ENCODE results near the gene ZNRF3. TPM values are rescaled to one million over a fixed set of nuclear protein-coding genes. Genes with fewer than 3 reads are reported as not detected.

Gene ZNRF3
- total RNA-seq, 1 donor from 2014 or later = 0.69 TPM

- Mint-ChIP-seq H3K9me3 (peaks cover 2% of the 10 kb centered on the region), H3K27me3 (peaks cover 14% of the 10 kb centered on the region), H3K27ac (no peak overlapping the region), H3K4me3 (no peak overlapping the region), H3K4me1 (peaks cover 13% of the 10 kb centered on the region), H3K36me3 (ENCODE audit: low read depth) (no peaks in the 10 kb centered on the region)
- ATAC-seq (ENCODE audit: low read depth) (no peak), DNase-seq (no peak)
- intact Hi-C loops (cut with micrococcal nuclease) = no loop called here
- ChIA-PET CTCF (no interaction called here), POLR2A (no interaction called here)
- no peak for TF ChIP-seq CTCF (IDR thresholded peaks at IDR 0.05)
Observed at GRCh38 chr22:28951969-28952521, 68.7 kb downstream of the ZNRF3 start.

GRCh38 chr22:28952857-28953256 is 69.5 kb downstream of the ZNRF3 start:
- POLR2A ChIA-PET = no interaction called here
- no peak overlapping the region for H3K4me3 Mint-ChIP-seq
- CTCF ChIA-PET = no interaction called here
- DNase-seq (no peak), ATAC-seq (ENCODE audit: low read depth) (no peak)
- no peaks in the 10 kb centered on the region for H3K36me3 Mint-ChIP-seq (ENCODE audit: low read depth)
- H3K27ac Mint-ChIP-seq = no peak overlapping the region
- H3K9me3 Mint-ChIP-seq = no peaks in the 10 kb centered on the region
- TF ChIP-seq CTCF (IDR thresholded peaks at IDR 0.05) = no peak
- peaks cover 13% of the 10 kb centered on the region for H3K4me1 Mint-ChIP-seq
- intact Hi-C loops (cut with micrococcal nuclease) = no loop called here
- H3K27me3 Mint-ChIP-seq = peaks cover 17% of the 10 kb centered on the region

GRCh38 chr22:28953403-28953802 is 70.0 kb downstream of the ZNRF3 start:
- DNase-seq (no peak), ATAC-seq (ENCODE audit: low read depth) (no peak)
- intact Hi-C loops (cut with micrococcal nuclease) = no loop called here
- H3K4me3 Mint-ChIP-seq = no peak overlapping the region
- no peaks in the 10 kb centered on the region for H3K9me3 Mint-ChIP-seq
- peaks cover 20% of the 10 kb centered on the region for H3K27me3 Mint-ChIP-seq
- ChIA-PET CTCF (no interaction called here), POLR2A (no interaction called here)
- H3K36me3 Mint-ChIP-seq (ENCODE audit: low read depth) = no peaks in the 10 kb centered on the region
- TF ChIP-seq CTCF (IDR thresholded peaks at IDR 0.05) = no peak
- no peak overlapping the region for H3K27ac Mint-ChIP-seq
- H3K4me1 Mint-ChIP-seq = peaks cover 13% of the 10 kb centered on the region

GRCh38 chr22:28953976-28954880 is 70.9 kb downstream of the ZNRF3 start:
- intact Hi-C loops (cut with micrococcal nuclease) = no loop called here
- TF ChIP-seq CTCF (IDR thresholded peaks at IDR 0.05) = no peak
- Mint-ChIP-seq H3K4me1 (peaks cover 13% of the 10 kb centered on the region), H3K36me3 (ENCODE audit: low read depth) (no peaks in the 10 kb centered on the region), H3K9me3 (no peaks in the 10 kb centered on the region), H3K27me3 (peaks cover 22% of the 10 kb centered on the region), H3K4me3 (no peak overlapping the region), H3K27ac (no peak overlapping the region)
- ATAC-seq (ENCODE audit: low read depth) (no peak), DNase-seq (no peak)
- CTCF ChIA-PET = no interaction called here
- POLR2A ChIA-PET = no interaction called here

- POLR2A ChIA-PET = no interaction called here
- no peak overlapping the region for H3K4me3 Mint-ChIP-seq
- H3K36me3 Mint-ChIP-seq (ENCODE audit: low read depth) = no peaks in the 10 kb centered on the region
- DNase-seq (no peak), ATAC-seq (ENCODE audit: low read depth) (no peak)
- intact Hi-C loops (cut with micrococcal nuclease) = no loop called here
- TF ChIP-seq CTCF (IDR thresholded peaks at IDR 0.05) = no peak
- CTCF ChIA-PET = no interaction called here
- no peak overlapping the region for H3K27ac Mint-ChIP-seq
- H3K27me3 Mint-ChIP-seq = peaks cover 32% of the 10 kb centered on the region
- no peaks in the 10 kb centered on the region for H3K9me3 Mint-ChIP-seq
- peaks cover 8% of the 10 kb centered on the region for H3K4me1 Mint-ChIP-seq
Observed at GRCh38 chr22:28955817-28956216, 72.4 kb downstream of the ZNRF3 start.

Data from activated B cell treated with CpG ODN at 0.5 μM for 24 hours (primary cell).